GM12891 (cell line): ENCODE measurements around the gene RSL24D1.

ENCODE experiments used
- POLR2A ChIP-seq: IDR thresholded peaks from 2 replicates; pipeline ENCODE4 v1.6.1; 2011; ENCODE audit warnings: low read depth, low read length, control low read depth
- POLR2AphosphoS5 ChIP-seq: IDR thresholded peaks from 2 replicates; pipeline ENCODE4 v1.6.1; 2011; ENCODE audit warnings: low read depth, low read length, control low read depth
- SPI1 ChIP-seq: IDR thresholded peaks from 2 replicates; pipeline ENCODE4 v1.6.1; 2011; ENCODE audit warnings: low read depth, low read length, control low read depth

DNA sequence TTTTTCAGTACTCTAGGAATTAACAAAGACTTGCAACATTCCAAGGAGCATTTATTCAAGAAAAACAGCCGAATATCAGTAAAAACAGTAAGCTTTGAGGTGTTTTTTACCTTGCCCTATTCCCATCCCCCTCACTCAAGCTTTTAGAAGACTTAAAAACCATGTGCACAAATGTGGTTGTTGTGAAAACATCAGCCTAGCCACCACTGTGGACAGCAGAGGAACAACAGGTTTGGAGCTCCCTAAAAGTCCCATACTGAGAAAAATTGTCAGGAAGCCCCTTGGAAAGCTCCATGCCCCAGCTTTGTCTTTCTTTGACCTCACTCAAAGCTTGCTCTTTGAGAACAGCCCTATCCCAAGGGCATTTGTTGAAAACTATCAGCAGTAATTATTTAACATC, 34.7 kb upstream of the RSL24D1 start:
- TF ChIP-seq POLR2A (no peak), SPI1 (no peak), POLR2AphosphoS5 (no peak)
